ENCODE data around the gene ADGRV1. TPM values are rescaled to one million over a fixed set of nuclear protein-coding genes. Genes with fewer than 3 reads are reported as not detected.

Gene ADGRV1
- polyA plus RNA-seq, 1 of the 3 experiments (the other 2 are of a cell fraction) = 0.23 TPM

GRCh38 chr5:90533794-90534193 is 24.8 kb upstream of the ADGRV1 start:
- TF ChIP-seq REST (IDR thresholded peaks at IDR 0.05; ENCODE audit: low read depth, low read length) = no peak
- TF ChIP-seq TCF12 (IDR thresholded peaks at IDR 0.05) = no peak
- no peak for TF ChIP-seq MEF2A (IDR thresholded peaks at IDR 0.05; ENCODE audit: borderline replicate concordance, low read depth)
- no peak for TF ChIP-seq NFIC (IDR thresholded peaks at IDR 0.05; ENCODE audit: borderline replicate concordance)
- no peak for TF ChIP-seq RFX5 (IDR thresholded peaks at IDR 0.05; ENCODE audit: low read length)
- TF ChIP-seq NRF1 (IDR thresholded peaks at IDR 0.05; ENCODE audit: low read depth, low read length) = no peak
- no peak for TF ChIP-seq ELF1 (IDR thresholded peaks at IDR 0.05)
- TF ChIP-seq CTCF (IDR thresholded peaks at IDR 0.05) = no peak
- no peak for TF ChIP-seq MXI1 (IDR thresholded peaks at IDR 0.05; ENCODE audit: low read depth, low read length)
- no peak for TF ChIP-seq EZH2phosphoT487 (IDR thresholded peaks at IDR 0.05; ENCODE audit: borderline replicate concordance, low read depth)
- no peak for TF ChIP-seq IRF3 (IDR thresholded peaks at IDR 0.05; ENCODE audit: low read depth, low read length)
- no peak for TF ChIP-seq USF2 (IDR thresholded peaks at IDR 0.05; ENCODE audit: borderline replicate concordance, low read depth, low read length)
- POLR2A ChIA-PET = no interaction called here

More at GRCh38 chr5:90533794-90534193, 24.8 kb upstream of the ADGRV1 start:
- no peaks in the 10 kb centered on the region for H3K9me3 ChIP-seq
- CTCF ChIA-PET = interaction anchor here (1.5 to 1.8 kb wide), 2 partner anchors 18 to 250 kb away, joined by 3 to 4 read pairs; no protein-coding TSS in a partner anchor
- H3K4me2 ChIP-seq = no peak overlapping the region
- no peaks in the 10 kb centered on the region for H3K36me3 ChIP-seq (replicated peaks in 1 of 2; ENCODE audit: control insufficient read depth in 1 of 2, insufficient read depth in 2 of 2, low read length in 1 of 2)
- no peak overlapping the region for H3K9ac ChIP-seq
- DNase-seq = no peak
- WGBS (ENCODE audit: low lambda C conversion rate) = 62% methylated on average over 3 of the region's 3 CpGs
- no peaks in the 10 kb centered on the region for H3F3A ChIP-seq (replicated peaks; ENCODE audit: insufficient read depth)
- H3K27ac ChIP-seq (ENCODE audit: low read depth in 2 of 2, low read length in 1 of 2) = no peak overlapping the region
- H4K20me1 ChIP-seq (ENCODE audit: insufficient read depth) = no peaks in the 10 kb centered on the region
- no peak overlapping the region for H3K4me3 ChIP-seq (ENCODE audit: low read depth in 2 of 2, low read length in 1 of 2)
- no peaks in the 10 kb centered on the region for H3K9me2 ChIP-seq
- H3K4me1 ChIP-seq (ENCODE audit: control insufficient read depth in 1 of 2, insufficient read depth in 2 of 2, low read depth in 1 of 2, low read length in 1 of 2) = no peaks in the 10 kb centered on the region; a peak in 1 of 4 replicates
- peaks cover 18% of the 10 kb centered on the region for H3K27me3 ChIP-seq (ENCODE audit: insufficient read depth)
- no peak overlapping the region for H2AFZ ChIP-seq (ENCODE audit: low read depth)
- peaks cover 6% of the 10 kb centered on the region for H3K79me2 ChIP-seq (ENCODE audit: insufficient read depth)

All from SK-N-SH (cell line).